NCI-H2171 (cell line): ENCODE measurements around the gene ACOXL.

Experiments used
- DNase-seq: peaks from one replicate; lab custom pipeline; 2025; lab: John Stamatoyannopoulos, UW

The ACOXL gene

DNA sequence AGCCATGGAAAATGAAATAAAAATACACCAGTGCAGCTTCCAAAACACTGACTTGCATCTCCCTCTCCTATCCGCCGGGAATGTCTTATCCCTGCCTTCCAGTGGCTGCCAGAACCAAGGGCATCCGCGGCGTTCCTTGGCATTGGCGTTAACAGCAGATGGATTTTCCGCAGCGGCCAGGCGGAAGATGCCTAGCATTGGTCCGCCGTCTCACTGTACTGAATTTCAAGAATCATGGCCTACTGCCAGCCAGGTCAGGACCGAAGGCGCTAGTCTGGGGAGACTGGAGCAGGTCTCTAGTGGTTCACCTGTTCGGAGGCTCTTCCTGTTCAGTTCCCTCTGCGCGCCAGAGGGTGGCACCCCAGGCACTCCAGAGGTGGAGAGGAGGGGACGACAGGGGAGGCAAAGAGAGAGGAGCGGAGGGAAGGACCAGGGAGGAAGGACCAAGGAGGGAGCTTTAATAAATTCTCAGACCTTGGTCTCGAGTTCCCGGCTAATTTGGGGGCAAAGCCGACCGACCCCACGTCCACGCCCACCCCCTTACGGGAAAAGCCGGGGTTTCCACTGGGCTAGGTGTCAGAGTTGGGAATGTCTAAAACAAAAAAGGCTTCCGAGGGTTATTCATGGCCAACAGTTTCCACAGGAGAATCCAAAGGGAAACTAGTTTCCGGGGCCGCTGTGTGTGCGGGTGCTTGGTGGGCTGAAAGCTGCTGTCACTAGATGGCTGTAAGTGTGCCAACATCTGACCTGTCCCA lies 384.6 kb downstream of the ACOXL start:
- DNase-seq: peak; percentile 78

- no peak for DNase-seq
Observed at GRCh38 chr2:111117598-111118480, 385.5 kb downstream of the ACOXL start.

DNA sequence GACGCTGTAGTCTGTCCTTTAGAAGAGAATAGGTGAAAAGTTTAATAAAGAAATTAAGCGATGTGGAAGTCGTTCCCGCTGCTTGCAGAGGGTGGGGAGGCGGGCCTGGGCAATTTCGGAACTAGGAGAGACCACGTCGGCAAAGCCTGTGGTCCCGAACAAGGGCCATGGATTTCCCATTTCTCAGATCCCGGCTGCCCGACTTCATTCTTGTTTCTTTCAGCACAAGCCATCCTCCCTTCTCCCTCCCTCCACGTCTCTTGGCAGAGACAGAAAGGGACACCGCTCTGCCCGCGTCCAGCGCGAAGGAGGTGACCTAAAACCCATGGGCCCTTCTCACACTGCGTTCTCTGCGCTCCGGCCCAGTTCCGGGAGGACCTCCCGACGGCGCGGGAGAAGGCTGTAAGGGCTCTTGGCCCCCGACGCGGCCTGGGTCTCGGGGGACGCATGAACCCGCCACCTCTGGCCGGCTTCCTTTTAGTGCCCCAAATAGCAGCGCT lies 386.2 kb downstream of the ACOXL start:
- DNase-seq: no peak

DNA sequence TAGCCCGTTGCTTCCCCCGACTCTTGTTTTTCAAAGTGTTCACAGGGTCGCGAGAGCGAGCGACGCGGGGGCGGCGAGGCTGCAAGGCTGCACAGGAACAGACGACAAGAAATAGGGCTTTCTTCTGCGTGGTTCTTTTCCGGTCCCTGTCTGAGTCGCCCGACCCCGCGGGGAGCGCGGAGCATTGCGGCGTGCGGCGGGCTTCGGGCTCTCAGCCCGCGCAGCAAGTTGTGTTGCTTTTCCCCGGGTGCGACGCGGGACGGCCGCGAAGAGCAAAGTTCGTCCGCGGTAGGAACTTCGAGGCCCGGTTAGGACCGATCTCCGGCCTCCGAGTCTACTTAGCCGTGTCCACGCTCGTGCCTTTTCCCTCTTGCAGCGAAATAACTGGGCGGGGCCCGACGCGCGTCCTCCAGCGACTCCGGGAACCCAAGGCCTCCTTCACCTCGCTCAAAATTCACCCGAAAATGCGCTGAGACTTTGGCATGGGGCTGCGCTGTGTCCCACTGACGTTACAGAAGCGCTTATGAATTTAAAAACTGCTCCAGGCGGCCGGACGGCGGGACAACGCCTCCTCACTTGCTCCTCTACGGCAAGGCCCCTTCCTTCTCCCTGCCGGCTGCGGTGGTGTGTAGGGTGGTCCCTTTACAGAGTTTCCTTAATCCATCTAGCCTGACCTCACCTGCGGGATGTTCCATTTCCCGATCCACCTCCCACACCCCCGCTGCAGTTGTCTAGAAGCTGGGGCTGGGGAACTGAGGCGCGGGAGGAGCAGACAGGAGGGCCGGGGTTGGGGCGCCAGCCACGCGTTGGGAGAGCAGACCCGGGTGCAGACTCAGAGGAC lies 386.8 kb downstream of the ACOXL start:
- no peak for DNase-seq

- DNase-seq: no peak
Observed at GRCh38 chr2:111119822-111120252, 387.5 kb downstream of the ACOXL start.

GRCh38 chr2:111120253-111121027 lies 388.1 kb downstream of the ACOXL start, which contains the start of gene BCL2L11:
Gene BCL2L11 (plus strand): TSS chr2:111120914. CDS start chr2:111123746, 2,832 bp downstream.
- DNase-seq: peak; percentile 92

DNA sequence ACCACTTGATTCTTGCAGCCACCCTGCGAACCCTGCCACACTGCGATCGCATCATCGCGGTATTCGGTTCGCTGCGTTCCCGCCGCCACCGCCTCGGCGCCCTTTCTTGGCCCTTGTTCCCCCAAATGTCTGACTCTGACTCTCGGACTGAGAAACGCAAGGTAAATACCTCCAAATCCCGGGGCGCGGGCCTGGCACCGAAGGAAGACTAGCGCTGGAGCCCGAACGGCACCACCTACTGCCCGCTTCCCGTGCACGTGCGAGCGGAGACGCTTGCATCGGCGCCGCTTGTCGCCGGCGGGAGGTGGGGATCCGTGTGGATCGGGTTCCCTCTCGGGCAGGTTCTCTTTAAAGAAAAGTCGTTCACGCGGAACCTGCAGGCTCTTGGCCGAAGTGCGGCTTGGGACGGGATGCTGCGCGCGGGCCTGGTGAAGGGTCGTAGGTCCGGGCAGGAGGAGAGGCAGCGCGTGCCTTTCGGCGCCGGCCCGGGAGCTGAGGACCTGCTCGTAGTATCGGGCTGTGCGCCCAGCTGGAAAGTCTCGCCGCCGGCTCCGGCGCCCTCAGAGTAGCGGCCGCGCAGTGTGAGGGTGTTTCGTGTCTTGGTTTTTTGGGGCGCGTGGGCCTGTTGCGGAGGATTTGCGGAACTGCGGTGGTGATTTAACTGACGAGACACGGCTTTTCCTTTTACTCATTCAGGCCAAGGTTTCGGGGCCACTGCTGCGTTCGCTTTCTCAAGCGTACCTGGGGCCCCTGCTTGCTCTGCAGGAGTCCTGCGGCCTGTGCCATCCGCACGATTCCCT lies 388.9 kb downstream of the ACOXL start:
- DNase-seq: peak; percentile 33

DNA sequence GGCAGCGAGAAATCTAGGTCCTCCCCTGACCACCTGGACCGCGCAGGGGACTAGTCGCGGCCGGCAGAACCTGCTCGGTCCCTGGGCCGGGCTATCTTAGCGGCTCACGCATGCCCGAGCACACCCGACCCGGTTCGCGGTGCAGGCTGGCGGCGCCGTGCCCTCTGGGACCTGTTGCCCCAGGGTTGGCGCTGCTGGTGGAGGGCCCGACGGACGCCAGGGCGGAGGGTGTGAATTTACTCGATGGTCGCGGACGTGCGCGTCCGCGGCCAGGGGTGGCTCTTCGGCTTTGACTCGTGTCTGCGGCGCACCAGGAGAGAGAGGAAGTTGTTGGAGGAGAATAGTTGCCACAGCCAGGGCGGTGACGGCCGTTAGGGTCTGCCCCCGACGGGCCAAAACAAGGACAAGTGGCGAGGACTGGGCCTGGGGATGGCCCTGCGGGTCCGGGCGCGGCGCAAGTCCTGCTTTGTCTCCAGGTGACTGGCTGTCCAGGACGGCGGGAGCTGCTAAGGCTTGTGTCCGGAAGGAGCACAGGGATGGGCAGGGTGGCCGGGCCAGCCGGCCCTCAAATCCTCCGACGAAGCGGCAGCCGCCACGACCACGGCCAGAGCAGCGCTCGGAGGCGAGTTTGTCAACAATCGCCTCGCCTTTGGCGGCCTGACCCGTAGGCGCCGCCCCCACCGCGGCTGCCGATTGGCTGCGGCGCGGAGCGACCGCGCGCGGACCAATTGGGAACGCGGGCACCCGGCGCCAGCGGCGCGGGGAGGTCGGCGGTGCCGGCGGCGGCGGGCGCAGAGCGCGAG lies 389.7 kb downstream of the ACOXL start:
- peak; percentile 76 for DNase-seq

DNA sequence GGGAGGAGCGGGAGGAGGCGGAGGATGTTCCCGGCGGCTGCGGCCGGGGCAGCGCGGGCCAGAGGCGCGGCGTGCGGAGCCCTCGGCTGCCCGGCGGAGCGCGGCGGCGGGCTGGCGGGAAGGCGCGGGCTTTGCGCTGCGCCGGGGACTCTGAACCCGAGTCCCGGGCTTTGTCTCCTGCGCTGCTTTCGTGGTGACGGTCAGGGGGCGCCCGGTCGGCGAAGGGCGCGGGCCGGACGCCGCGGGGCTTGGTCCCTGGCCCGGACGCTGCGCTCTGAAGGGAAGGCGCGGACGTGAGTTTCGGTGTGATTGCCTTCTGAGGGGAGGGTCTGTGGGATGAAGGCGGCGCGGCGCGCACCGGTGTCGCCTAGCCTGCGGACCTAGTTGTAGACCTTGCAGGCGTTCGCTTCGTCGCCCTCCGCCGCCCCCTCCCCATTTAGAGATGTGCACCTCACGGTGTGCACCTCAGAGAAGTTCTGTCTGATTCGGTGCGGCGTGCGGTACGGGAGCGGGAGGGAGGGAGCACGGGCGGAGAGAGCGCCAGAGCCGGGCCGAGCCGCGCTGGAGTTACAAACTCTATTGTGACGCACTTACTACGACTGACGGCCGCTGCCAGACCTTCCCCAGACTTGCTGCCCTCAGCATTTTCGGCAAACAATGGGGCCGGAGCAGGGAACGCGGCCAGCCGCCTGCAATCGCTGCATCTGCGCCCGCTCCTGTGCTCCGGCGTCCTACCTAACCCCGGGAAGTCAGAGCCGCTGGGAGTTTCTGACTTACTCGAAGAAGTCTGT lies 390.5 kb downstream of the ACOXL start:
- no peak for DNase-seq

DNA sequence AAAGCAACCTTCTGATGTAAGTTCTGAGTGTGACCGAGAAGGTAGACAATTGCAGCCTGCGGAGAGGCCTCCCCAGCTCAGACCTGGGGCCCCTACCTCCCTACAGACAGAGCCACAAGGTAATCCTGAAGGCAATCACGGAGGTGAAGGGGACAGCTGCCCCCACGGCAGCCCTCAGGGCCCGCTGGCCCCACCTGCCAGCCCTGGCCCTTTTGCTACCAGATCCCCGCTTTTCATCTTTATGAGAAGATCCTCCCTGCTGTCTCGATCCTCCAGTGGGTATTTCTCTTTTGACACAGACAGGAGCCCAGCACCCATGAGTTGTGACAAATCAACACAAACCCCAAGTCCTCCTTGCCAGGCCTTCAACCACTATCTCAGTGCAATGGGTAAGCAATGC lies 391.4 kb downstream of the ACOXL start:
- no peak for DNase-seq

DNA sequence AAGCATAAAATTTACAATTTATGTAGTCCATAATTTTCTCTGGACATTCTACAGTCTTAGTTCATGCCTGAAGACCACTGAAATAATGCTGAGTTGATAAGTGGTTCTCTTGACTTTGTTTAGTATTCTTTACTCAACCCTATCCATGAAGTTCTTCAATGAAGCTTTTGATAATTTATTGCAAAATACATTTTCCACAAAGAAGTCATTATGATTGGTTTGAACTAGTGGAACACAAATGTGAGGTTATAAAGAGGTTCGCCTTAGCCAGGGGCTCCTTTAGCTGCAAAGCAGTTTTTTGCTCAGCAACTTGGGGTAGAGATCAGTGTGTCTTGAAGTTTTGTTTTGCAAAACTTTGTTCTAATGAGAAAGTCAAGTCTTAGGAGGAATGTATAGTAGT lies 394.2 kb downstream of the ACOXL start:
- DNase-seq: no peak

GRCh38 chr2:111127351-111127750 lies 395.0 kb downstream of the ACOXL start:
- no peak for DNase-seq

DNA sequence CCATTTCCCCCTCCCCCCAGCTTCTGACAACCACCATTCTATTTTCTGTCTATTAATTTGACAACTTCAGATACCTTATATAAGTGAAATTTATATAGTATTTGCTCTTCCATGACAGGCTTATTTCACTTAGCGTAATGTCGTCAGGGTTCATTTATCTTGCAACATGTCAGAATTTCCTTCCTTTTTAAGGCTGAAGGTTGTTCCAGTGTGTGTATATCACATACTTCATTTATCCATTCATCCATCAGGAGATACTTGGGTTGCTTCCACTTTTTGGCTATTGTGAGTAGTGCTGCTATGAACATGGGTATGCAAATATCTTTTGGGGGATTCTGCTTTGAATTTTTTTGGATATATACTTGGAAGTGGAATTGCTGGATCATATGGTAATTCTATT lies 395.7 kb downstream of the ACOXL start:
- no peak for DNase-seq

- no peak for DNase-seq
Observed at GRCh38 chr2:111133603-111134002, 401.2 kb downstream of the ACOXL start.

- DNase-seq: no peak
Observed at GRCh38 chr2:111134055-111134454, 401.7 kb downstream of the ACOXL start.

DNA sequence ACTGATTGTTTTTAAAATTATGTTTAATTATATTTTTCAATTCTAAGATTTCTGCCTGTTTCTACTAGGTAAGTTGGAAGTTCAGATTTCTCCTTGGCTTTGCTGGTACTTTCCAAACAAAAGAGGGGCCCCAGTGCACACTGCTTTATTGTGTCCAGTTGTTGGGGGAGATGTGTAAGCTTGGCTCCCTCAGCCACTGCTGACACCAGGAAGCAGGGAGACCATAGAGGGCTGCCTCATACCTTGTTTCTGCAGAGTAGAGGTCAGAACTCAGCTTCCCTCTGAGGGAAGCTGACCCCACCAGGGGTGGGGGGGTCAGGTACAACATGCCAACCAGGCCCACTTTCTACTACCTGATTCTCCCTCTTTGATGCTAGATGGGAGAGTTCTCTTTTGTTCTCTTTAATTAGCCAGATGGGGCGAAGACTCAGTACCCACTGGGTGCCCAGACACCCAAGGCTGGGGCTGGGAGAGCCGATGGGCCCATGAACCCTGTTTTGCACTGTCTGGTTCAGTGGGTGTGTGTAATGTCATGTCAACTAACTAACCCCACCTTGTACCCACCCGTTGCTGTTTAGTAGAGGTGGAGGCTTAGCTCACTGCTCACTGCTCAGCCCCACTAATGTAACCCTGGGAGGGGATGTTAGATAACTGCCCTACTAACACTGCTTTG lies 403.0 kb downstream of the ACOXL start:
- DNase-seq: no peak

- DNase-seq: no peak
Observed at GRCh38 chr2:111135910-111136297, 403.5 kb downstream of the ACOXL start.

DNA sequence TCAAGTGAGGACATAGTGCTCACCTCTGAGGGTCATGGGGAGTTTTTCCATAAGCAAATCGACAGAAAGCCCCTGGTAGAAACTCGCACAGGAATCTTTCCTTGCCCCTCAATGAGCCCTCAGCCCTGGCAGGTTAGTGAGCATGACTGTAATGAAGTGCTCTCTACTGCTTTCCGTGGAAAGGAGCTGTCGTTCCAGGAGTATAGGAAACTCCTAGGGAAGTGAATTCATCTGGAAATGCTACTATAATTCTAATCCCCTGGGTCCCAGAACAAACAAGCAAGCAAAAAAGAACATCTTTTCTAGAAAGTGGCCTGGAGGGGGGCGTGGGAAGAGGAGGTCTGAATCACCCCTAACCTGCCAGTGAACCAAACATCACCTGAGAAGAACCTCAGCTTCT lies 406.5 kb downstream of the ACOXL start:
- DNase-seq: no peak
